Inflammatory macrophage (primary cell): ENCODE results near the gene CACNA1D.

Experiments used
- DNase-seq, 2 donors: peaks; one replicate each; pipeline ENCODE4 v3.0.0-alpha.2; 2020 to 2022

Gene CACNA1D

DNA sequence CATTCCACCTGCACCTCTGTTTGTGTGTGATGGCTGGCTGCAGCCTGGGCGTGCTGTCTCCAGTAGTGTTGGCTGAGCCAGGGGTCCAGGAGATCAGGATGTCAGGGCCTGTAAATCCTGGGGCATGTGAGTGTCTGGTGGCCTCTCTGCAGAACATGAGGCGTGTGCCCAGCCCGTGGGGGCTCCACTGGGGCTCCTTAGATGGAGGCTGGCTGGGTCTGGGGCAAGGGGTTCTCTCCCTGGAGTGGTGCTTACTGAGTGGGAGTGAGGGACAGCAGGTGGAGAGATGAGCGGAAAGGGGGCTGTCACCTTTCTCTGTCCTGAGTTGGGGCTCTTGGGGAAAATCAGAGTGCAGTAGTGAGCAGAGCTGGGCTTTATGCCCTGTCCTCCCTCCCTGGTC, 199.6 kb downstream of the CACNA1D start:
- no peak for DNase-seq

GRCh38 chr3:53694666-53695323, 200.4 kb downstream of the CACNA1D start:
- no peak for DNase-seq

DNA sequence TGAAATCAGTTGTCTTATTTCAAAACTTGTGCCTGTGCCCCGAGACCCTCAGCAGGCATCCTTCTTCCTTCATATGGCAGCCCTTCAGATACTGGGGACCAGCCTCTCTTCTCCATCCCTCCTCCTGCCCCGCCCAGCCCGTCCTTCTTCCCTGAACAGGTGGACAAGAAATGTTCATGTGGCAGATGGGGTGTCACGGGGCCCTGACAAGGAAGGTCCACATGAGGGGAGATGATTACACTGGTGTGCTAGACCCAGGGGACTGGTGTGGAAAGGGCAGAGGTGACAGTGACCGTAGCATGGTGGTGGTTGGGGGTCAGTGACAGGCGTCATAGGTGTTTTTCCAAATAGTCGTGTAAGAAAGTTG, 200.9 kb downstream of the CACNA1D start:
- DNase-seq = no peak

GRCh38 chr3:53696401-53697172, 202.2 kb downstream of the CACNA1D start:
- DNase-seq = peak in 1 of 2 donors; percentile 17

- DNase-seq = no peak
These were observed 206.0 kb downstream of the CACNA1D start for GRCh38 chr3:53700441-53700840.

GRCh38 chr3:53702776-53703530, 208.5 kb downstream of the CACNA1D start:
- no peak for DNase-seq

GRCh38 chr3:53703630-53704362, 209.4 kb downstream of the CACNA1D start:
- DNase-seq = no peak

DNA sequence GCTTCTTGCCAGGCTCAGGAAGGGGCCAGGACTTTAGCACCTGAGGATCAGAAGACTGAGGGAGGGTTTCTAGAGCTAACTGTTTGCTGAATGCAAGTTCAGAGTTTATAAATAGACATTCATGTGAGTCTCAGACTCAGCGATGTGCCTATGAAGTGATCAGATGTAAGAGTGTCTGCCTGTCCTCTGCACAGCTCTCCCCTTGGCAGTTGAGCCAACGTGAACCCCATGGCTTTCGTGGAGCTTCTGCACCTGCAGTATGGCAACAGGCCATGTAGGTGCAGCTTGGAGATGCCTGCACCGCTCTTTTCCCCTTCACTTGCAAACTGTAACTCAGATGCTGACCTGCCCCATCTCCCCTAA, 209.9 kb downstream of the CACNA1D start:
- no peak for DNase-seq

DNA sequence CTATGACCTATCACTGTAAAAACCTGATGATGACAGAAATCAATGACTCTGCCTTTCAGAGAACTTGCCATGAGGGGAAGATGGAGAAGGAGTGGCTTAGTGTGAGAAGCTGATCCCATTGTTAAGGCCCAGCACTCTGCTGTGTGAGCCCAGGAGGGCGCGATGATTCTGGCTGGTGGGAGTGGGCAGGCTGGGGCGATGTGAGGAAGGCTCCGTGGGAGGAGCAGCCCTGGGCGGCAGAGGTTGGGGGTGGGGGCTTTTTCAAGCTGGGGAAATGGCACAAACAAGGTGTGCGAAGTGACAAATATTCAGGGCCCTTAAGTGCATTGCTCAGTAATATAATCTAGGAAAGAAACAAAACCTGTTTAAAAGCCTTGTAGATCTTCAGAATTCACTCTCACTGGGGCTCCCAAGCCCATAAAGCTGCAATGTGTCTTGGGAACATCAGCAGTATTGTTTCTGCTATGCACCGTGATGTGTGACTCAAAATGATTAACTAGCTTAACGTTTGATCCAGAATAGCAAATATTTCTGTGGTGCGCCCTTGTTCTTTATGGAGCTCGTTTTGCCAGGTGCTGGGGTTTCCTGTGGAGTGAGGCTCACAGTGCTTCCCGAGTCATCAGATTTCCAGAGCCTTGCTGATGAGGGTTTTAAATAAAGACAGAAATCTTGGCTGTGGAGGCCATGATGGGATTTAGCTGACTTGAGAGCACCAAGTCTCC, 210.8 kb downstream of the CACNA1D start:
- no peak for DNase-seq

DNA sequence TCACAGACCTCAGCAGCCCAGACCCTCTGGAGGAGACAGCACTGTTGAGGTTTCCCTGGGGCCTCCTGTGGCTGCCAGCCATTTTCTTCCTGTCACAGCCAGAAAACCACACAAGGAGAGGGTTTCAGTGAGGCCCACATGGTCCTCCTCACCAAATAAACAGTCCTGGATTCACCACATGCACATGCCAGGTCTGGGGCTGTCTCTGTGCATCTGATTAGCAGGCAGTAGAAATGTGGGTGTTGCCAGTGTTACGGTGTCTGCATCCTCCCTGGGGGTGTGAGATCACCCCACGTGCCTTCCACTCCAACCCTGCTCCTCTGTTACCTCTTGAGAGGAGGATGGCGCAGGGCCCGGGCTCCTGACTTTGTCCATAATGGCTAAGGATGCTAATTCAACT, 211.4 kb downstream of the CACNA1D start:
- DNase-seq = no peak

DNA sequence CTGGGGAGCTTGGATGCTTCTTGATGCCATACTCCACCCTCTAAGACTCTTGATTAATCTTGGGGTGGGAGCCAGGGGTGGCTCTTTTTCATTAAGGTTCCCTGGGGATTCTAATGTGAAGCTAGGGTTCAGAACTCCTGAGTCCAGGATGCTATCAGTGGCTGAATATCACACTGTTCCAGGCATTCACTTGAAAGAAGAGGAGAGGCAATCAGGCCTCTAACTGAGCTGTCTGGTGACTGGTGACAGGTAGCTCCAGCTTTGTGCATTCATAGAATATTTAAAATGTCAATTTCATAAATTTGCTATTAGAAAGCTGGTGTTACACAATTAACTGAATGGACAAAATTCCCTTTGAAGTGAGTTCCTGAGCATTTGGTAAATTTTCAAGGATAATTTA, 212.8 kb downstream of the CACNA1D start:
- DNase-seq = no peak

DNA sequence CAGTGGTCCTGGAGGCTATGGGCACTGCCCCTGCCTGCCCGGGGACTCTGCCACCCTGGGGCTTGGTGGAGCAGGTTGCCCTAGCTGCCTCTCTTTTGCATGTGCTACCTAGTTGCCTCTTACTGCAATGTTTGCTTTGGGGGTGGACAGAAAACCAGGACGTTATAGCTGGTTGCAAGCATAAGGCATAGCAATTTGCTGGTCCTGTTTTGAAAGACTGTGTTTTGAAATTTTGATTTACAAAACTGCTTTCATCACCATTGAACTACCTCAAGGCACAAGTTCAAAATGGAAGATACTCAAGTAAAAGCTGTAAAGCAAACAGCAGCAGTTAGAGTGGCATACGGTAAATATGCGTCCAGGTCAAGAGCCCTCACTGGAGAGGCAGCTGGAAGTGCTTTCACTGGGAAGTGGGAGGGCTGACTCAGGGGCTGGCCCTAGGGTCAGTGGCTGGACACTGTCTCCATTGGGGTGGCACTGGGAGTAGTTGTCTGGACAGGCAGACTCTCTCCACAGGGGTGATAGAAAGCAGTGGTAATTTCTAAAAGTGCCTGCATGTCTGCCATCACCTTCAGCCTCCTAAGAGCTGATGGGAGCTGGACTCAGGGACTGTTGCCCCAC, 213.7 kb downstream of the CACNA1D start:
- DNase-seq = peak; percentile 34 to 63

- DNase-seq = no peak
These were observed 214.8 kb downstream of the CACNA1D start for GRCh38 chr3:53709256-53709655.

DNA sequence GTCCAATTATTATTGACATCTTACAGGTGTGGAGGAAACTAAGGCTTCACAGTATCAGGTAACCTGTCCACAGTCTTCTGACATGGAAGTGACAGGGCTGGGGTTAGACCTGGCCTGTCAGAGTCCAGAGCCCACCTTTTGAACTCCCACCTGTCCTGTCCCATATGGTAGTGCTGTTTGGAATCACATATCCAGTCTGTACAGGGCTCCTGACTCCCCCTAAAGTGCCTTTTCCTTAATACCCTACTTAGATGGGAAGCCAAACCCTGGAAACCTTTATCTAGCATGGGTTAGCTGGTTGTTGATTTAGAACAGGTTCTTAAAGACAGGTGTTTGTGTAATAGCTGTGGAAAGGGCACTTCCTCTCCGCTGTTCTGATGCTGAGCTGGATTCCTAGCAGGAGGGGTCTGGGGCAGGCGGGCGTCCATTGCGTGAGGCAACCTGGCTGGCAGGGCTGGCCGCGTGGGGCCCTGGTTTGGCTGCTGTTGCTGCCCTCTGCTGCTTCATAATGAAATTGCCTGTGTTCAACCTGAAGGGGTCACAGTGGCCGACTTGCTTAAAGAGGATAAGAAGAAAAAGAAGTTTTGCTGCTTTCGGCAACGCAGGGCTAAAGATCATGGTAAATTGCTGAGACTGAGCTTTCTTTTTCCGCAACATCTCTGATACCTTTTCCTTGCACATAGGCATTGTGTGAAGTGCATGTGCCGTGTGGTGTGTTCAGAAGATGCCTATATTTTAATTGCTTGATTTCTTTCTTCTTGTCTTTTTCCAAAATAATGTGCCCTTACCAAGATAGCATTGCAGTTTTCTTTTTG, 215.7 kb downstream of the CACNA1D start:
- DNase-seq = peak; percentile 64 to 66

GRCh38 chr3:53711387-53711786, 217.0 kb downstream of the CACNA1D start:
- DNase-seq = no peak

GRCh38 chr3:53712817-53713388, 218.5 kb downstream of the CACNA1D start:
- no peak for DNase-seq

- no peak for DNase-seq
These were observed 219.2 kb downstream of the CACNA1D start for GRCh38 chr3:53713626-53714025.

- no peak for DNase-seq
These were observed 221.5 kb downstream of the CACNA1D start for GRCh38 chr3:53715815-53716483.

- DNase-seq = peak; percentile 24 to 32
These were observed 222.6 kb downstream of the CACNA1D start for GRCh38 chr3:53716998-53717397.

DNA sequence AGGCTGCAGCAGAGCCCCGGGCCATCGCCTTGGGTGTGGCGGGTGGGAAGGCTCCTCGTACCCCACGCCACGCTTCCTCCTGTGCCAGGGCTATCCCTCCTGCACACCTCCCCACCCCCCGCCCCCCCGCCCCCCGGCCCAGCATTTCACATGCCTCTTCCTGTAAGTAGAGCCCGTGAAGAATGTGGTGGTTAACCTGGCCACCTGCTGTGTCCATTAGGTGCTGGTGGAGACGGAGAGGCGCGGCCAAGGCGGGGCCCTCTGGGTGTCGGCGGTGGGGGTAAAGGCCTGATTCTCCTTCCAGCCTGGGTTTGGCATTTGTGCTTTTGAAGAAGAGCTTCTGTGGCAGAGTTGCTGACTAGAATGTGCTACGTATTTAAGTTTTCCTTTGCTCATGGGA, 224.1 kb downstream of the CACNA1D start:
- DNase-seq = no peak
